GM23338 (cell line): ENCODE measurements around the gene LRBA.

ENCODE experiments used
- CREB1 ChIP-seq: fragments of 250-450 bp; sonication (Bioruptor Pico); IDR thresholded peaks from 2 replicates; pipeline ENCODE4 v1.5.0; 2020; ENCODE audit warnings: low read depth, mild to moderate bottlenecking, moderate library complexity
- CTCF ChIP-seq, 2 experiments: fragments of 200-600 bp in 1 of 2; sonication (generic) in 1 of 2; conservative IDR thresholded peaks; 2 replicates each; pipeline versions ENCODE4 v1.5.1 to v1.6.1; 2016 to 2017; ENCODE audit warnings: antibody characterized with exemption in 2 of 2, low read depth in 2 of 2, mild to moderate bottlenecking in 2 of 2, moderate library complexity in 1 of 2
- ETS1 ChIP-seq: IDR thresholded peaks from 2 replicates; pipeline ENCODE4 v1.6.1; 2016; ENCODE audit warnings: antibody characterized with exemption
- EZH2 ChIP-seq: fragments of 200-600 bp; sonication (generic); IDR thresholded peaks from one replicate; pipeline ENCODE4 v1.8.0; 2017; ENCODE audit warnings: antibody characterized with exemption, mild to moderate bottlenecking, low read depth; ENCODE audit not compliant: unreplicated experiment
- EZH2phosphoT487 ChIP-seq: fragments of 200-600 bp; sonication (generic); IDR thresholded peaks from one replicate; pipeline ENCODE4 v1.8.1; 2018; ENCODE audit warnings: antibody characterized with exemption; ENCODE audit not compliant: unreplicated experiment
- JUNB ChIP-seq: IDR thresholded peaks from one replicate; pipeline ENCODE4 v1.6.1; 2016; ENCODE audit warnings: antibody characterized with exemption; ENCODE audit not compliant: unreplicated experiment
- POLR2AphosphoS5 ChIP-seq: IDR thresholded peaks from 2 replicates; pipeline ENCODE4 v1.6.1; 2016; ENCODE audit warnings: antibody characterized with exemption, low read depth
- REST ChIP-seq: IDR thresholded peaks from one replicate; pipeline ENCODE4 v1.6.1; 2018; ENCODE audit warnings: antibody characterized with exemption; ENCODE audit not compliant: unreplicated experiment
- STAT1 ChIP-seq: IDR thresholded peaks from one replicate; pipeline ENCODE4 v1.6.1; 2016; ENCODE audit warnings: antibody characterized with exemption; ENCODE audit not compliant: unreplicated experiment
- ZNF114 ChIP-seq: fragments of 250-450 bp; sonication (Bioruptor Pico); IDR thresholded peaks from 2 replicates; pipeline ENCODE4 v1.5.0; 2020; ENCODE audit warnings: mild to moderate bottlenecking, moderate library complexity
- ZNF331 ChIP-seq: fragments of 250-450 bp; sonication (Bioruptor Pico); IDR thresholded peaks from 2 replicates; pipeline ENCODE4 v1.5.0; 2020; ENCODE audit warnings: low read depth, mild to moderate bottlenecking, moderate library complexity
- ZNF462 ChIP-seq: fragments of 250-450 bp; sonication (Bioruptor Pico); IDR thresholded peaks from 2 replicates; pipeline ENCODE4 v1.5.0; 2020; ENCODE audit warnings: mild to moderate bottlenecking, moderate library complexity

- TF ChIP-seq POLR2AphosphoS5 (no peak), CTCF (conservative IDR thresholded peaks at IDR 0.05; ENCODE audit: low read depth in 2 of 2) (no peak), EZH2 (no peak), ETS1 (no peak), EZH2phosphoT487 (no peak), REST (no peak), ZNF462 (CRISPR knock-in tag) (no peak), JUNB (no peak), CREB1 (no peak), ZNF114 (no peak), STAT1 (no peak), ZNF331 (CRISPR knock-in tag) (no peak)
Observed at GRCh38 chr4:150495550-150495949, 519.5 kb downstream of the LRBA start.
